HepG2 (cell line): ENCODE data around the gene IL1RAP. TPM values are rescaled to one million over a fixed set of nuclear protein-coding genes. Genes with fewer than 3 reads are reported as not detected.

Experiments
- ATAC-seq: fragments of 200-7000 bp; cut with Tn5 transposase; 3 replicates; pipeline ENCODE4 v1.9.1; 2020; ENCODE audit warnings: mild to moderate bottlenecking, moderate library complexity
- BruUV-seq: library from RNA; stranded (reverse); fragments of 400-500 nt; replicated peaks from 2 replicates; lab custom pipeline; 2021; lab: Mats Ljungman, UMichigan
- CTCF ChIA-PET: fragments of 300-600 bp; formaldehyde crosslinking; extraction: SDS; loops from one replicate; lab custom pipeline; 2021; ENCODE audit warnings: low total read pairs, inconsistent platforms, low intra/inter-chr PET ratio; lab: Yijun Ruan, JAX
- POLR2A ChIA-PET: fragments of 350-600 bp; sonication (Branson Sonifier 250); formaldehyde crosslinking; loops from one replicate; lab custom pipeline; 2020; ENCODE audit warnings: antibody characterized with exemption, inconsistent platforms; lab: Yijun Ruan, JAX
- DNase-seq: peaks from one replicate; pipeline ENCODE4 v3.0.0-alpha.2; 2015; ENCODE audit warnings: low spot score
- FAIRE-seq: peaks from 3 replicates; lab custom pipeline; 2011; peaks lifted over from hg19 to GRCh38; lab: Jason Lieb, UNC
- H2AFZ ChIP-seq: one replicate; pipeline ENCODE4 v1.6.1; 2011; ENCODE audit warnings: low read length, inconsistent platforms
- H3K27ac ChIP-seq: fragments of 300-600 bp; 3 replicates; pipeline ENCODE4 v1.8.0; 2011; ENCODE audit warnings: mixed run types, mild to moderate bottlenecking, mixed read lengths, low read length, inconsistent platforms; ENCODE audit not compliant: insufficient read depth; ENCODE audit errors: extremely low read length
- H3K27me3 ChIP-seq, 2 experiments: fragments of 200-600 bp in 1 of 2; 2 replicates in 1 of 2; 3 replicates in 1 of 2; pipeline versions ENCODE4 v1.6.0 to v1.8.0; 2011; ENCODE audit warnings: low read length in 2 of 2, mild to moderate bottlenecking in 2 of 2, moderate library complexity in 2 of 2, inconsistent platforms in 1 of 2; ENCODE audit not compliant: insufficient read depth in 2 of 2, control insufficient read depth in 1 of 2
- H3K36me3 ChIP-seq, 2 experiments: fragments of 200-600 bp in 1 of 2; replicated peaks in 1 of 2; 2 replicates in 1 of 2; 3 replicates in 1 of 2; pipeline versions ENCODE4 v1.5.1 to v1.8.0; 2011; ENCODE audit warnings: low read length in 2 of 2, inconsistent platforms in 1 of 2; ENCODE audit not compliant: insufficient read depth in 2 of 2, control insufficient read depth in 1 of 2
- H3K4me1 ChIP-seq: 2 replicates; pipeline ENCODE4 v1.5.1; 2012; ENCODE audit warnings: low read length, inconsistent platforms; ENCODE audit not compliant: insufficient read depth
- H3K4me2 ChIP-seq: 2 replicates; pipeline ENCODE4 v1.6.0; 2011; ENCODE audit warnings: low read depth, low read length, inconsistent platforms
- H3K4me3 ChIP-seq, 3 experiments: fragments of 200-600 bp in 1 of 3; sonication (generic), shearing (Covaris generic) in 1 of 3; replicated peaks in 1 of 3; 2 replicates each; pipeline ENCODE4 v1.5.1; 2011 to 2016; ENCODE audit warnings: low read length in 3 of 3, inconsistent platforms in 2 of 3, low read depth in 2 of 3, mild to moderate bottlenecking in 2 of 3, control low read depth in 1 of 3, mixed read lengths in 1 of 3; ENCODE audit not compliant: insufficient read depth in 1 of 3
- H3K79me2 ChIP-seq: one replicate; pipeline ENCODE4 v1.6.1; 2011; ENCODE audit warnings: low read length, inconsistent platforms; ENCODE audit not compliant: insufficient read depth
- H3K9ac ChIP-seq: 2 replicates; pipeline ENCODE4 v1.6.0; 2011; ENCODE audit warnings: mild to moderate bottlenecking, low read depth, low read length, inconsistent platforms; ENCODE audit not compliant: insufficient read depth
- H3K9me3 ChIP-seq: 2 replicates; pipeline ENCODE4 v1.5.1; 2012; ENCODE audit warnings: mild to moderate bottlenecking, low read length
- H4K20me1 ChIP-seq: 2 replicates; pipeline ENCODE4 v1.6.0; 2011; ENCODE audit warnings: inconsistent platforms, mild to moderate bottlenecking, low read length, moderate library complexity; ENCODE audit not compliant: insufficient read depth
- BCL3 ChIP-seq: sonication (generic); formaldehyde crosslinking; IDR thresholded peaks from 2 replicates; pipeline ENCODE4 v1.5.1; 2020; ENCODE audit warnings: mild to moderate bottlenecking, missing genetic modification reagents, moderate library complexity
- GABPA ChIP-seq, 2 experiments: IDR thresholded peaks; 2 replicates each; pipeline ENCODE4 v1.6.1; 2011 to 2016; ENCODE audit warnings: low read depth in 2 of 2, low read length in 1 of 2, missing biosample characterization in 1 of 2, missing genetic modification characterization in 1 of 2
- GTF3A ChIP-seq: sonication (generic); formaldehyde crosslinking; conservative IDR thresholded peaks from 2 replicates; pipeline ENCODE4 v1.4.0; 2020; ENCODE audit warnings: mild to moderate bottlenecking, missing genetic modification reagents
- MLX ChIP-seq: IDR thresholded peaks from 2 replicates; pipeline ENCODE4 v1.6.1; 2016
- NAIF1 ChIP-seq: sonication (generic); formaldehyde crosslinking; IDR thresholded peaks from 2 replicates; pipeline ENCODE4 v1.5.0; 2020; ENCODE audit warnings: mild to moderate bottlenecking, missing genetic modification reagents, borderline replicate concordance
- PBX3 ChIP-seq: sonication (generic); formaldehyde crosslinking; IDR thresholded peaks from 2 replicates; pipeline ENCODE4 v1.8.1; 2023; ENCODE audit warnings: missing genetic modification reagents, inconsistent platforms, borderline replicate concordance
- POGZ ChIP-seq: sonication (generic); formaldehyde crosslinking; IDR thresholded peaks from 2 replicates; pipeline ENCODE4 v1.4.0; 2020; ENCODE audit warnings: mild to moderate bottlenecking, missing genetic modification reagents
- REL ChIP-seq: sonication (generic); formaldehyde crosslinking; conservative IDR thresholded peaks from 2 replicates; pipeline ENCODE4 v1.8.0; 2022; ENCODE audit warnings: mild to moderate bottlenecking, missing genetic modification reagents, moderate library complexity
- SMARCC2 ChIP-seq: fragments of 450-650 bp; IDR thresholded peaks from 2 replicates; pipeline ENCODE4 v1.6.1; 2017; ENCODE audit warnings: antibody characterized with exemption, mild to moderate bottlenecking
- TBX3 ChIP-seq: fragments of 450-650 bp; IDR thresholded peaks from 2 replicates; pipeline ENCODE4 v1.6.1; 2017; ENCODE audit warnings: antibody characterized with exemption, mild to moderate bottlenecking, inconsistent platforms, borderline replicate concordance
- UBTF ChIP-seq: sonication (generic); formaldehyde crosslinking; IDR thresholded peaks from 2 replicates; pipeline ENCODE4 v1.4.0; 2020; ENCODE audit warnings: mild to moderate bottlenecking, missing genetic modification reagents
- ZBTB8A ChIP-seq: sonication (generic); formaldehyde crosslinking; IDR thresholded peaks from 2 replicates; pipeline ENCODE4 v1.4.0; 2020; ENCODE audit warnings: mild to moderate bottlenecking, low read depth, missing genetic modification reagents, borderline replicate concordance
- ZNF101 ChIP-seq: sonication (generic); formaldehyde crosslinking; IDR thresholded peaks from 2 replicates; pipeline ENCODE4 v1.4.0; 2020; ENCODE audit warnings: mild to moderate bottlenecking, low read depth, missing genetic modification reagents, borderline replicate concordance
- ZNF253 ChIP-seq: sonication (generic); formaldehyde crosslinking; IDR thresholded peaks from 2 replicates; pipeline ENCODE4 v1.8.0; 2022; ENCODE audit warnings: mild to moderate bottlenecking, missing genetic modification reagents, borderline replicate concordance
- ZNF263 ChIP-seq: sonication (generic); formaldehyde crosslinking; IDR thresholded peaks from 2 replicates; pipeline ENCODE4 v1.4.0; 2020; ENCODE audit warnings: missing genetic modification reagents
- ZNF3 ChIP-seq: IDR thresholded peaks from 2 replicates; pipeline ENCODE4 v1.7.0; 2017; ENCODE audit warnings: inconsistent platforms
- ZNF431 ChIP-seq: sonication (generic); formaldehyde crosslinking; IDR thresholded peaks from 2 replicates; pipeline ENCODE4 v1.9.0; 2022; ENCODE audit warnings: missing genetic modification reagents, low read depth, mild to moderate bottlenecking, borderline replicate concordance
- ZNF496 ChIP-seq: sonication (generic); formaldehyde crosslinking; IDR thresholded peaks from 2 replicates; pipeline ENCODE4 v1.8.1; 2023; ENCODE audit warnings: mild to moderate bottlenecking, moderate library complexity, missing genetic modification reagents; ENCODE audit not compliant: insufficient replicate concordance
- ZNF672 ChIP-seq: sonication (generic); formaldehyde crosslinking; IDR thresholded peaks from 2 replicates; pipeline ENCODE4 v1.8.1; 2022; ENCODE audit warnings: missing genetic modification reagents
- WGBS: methylation state at CpG from one replicate; pipeline ENCODE4 v1.1.6; 2017; ENCODE audit warnings: low lambda C conversion rate; 5-methylcytosine and 5-hydroxymethylcytosine counted together
- in situ Hi-C: cut with HindIII; loops from 2 replicates; pipeline ENCODE4 v1.10.0; 2017; ENCODE audit warnings: low pct_unique_long_range_greater_than_20kb; ENCODE audit not compliant: extremely low pct_ligation_motif_present
- intact Hi-C: fragments of 100-400 bp; cut with micrococcal nuclease; formaldehyde crosslinking; loops from one replicate; pipeline ENCODE4 v1.10.0; 2022; ENCODE audit not compliant: unreplicated experiment
- polyA plus RNA-seq, 8 experiments: library from polyadenylated mRNA; depleted of rRNA in 3 of 8; stranded (reverse) in 7 of 8; unstranded in 1 of 8; fragments of >200 nt; fragmentation: Illumina TruSeq in 4 of 8; extraction: Trizol in 4 of 8; gene quantifications; 2 replicates each; pipeline versions ENCODE4 v1.2.1 to v1.2.3, GENCODE V29; 2011 to 2016; ENCODE audit warnings: low read depth in 4 of 8, missing spikeins in 1 of 8, mixed read lengths in 1 of 8; ENCODE audit not compliant: insufficient read depth in 1 of 8
- total RNA-seq, 5 experiments: library from RNA; depleted of rRNA; stranded (reverse); fragments of >200 nt; fragmentation: Illumina TruSeq; extraction: Trizol; gene quantifications; 2 replicates each; pipeline ENCODE4 v1.2.3, GENCODE V29; 2016; ENCODE audit warnings: low read depth in 1 of 5

IL1RAP gene
- total and polyA plus RNA-seq, 2 of the 13 experiments (the other 11 are each of a cell fraction or from before 2014, with no cell fraction given) = 18.3 to 54.9 TPM

GRCh38 chr3:190581041-190581541, 67.2 kb downstream of the IL1RAP start:
- H2AFZ ChIP-seq = no peak overlapping the region
- H3K9ac ChIP-seq = no peak overlapping the region
- DNase-seq (no peak), ATAC-seq (no peak), FAIRE-seq (no peak)
- H3K27ac ChIP-seq = no peak overlapping the region
- WGBS = 99% methylated on average over 5 of the region's 5 CpGs
- BruUV-seq = no TSS peak
- peaks cover 42% of the 10 kb centered on the region for H3K4me1 ChIP-seq
- intact Hi-C loops (no loop called here), in situ Hi-C loops (no loop called here)
- ChIA-PET CTCF (no interaction called here), POLR2A (no interaction called here)
- TF ChIP-seq BCL3 = no peak
- no peak for TF ChIP-seq MLX (CRISPR knock-in tag)
- no peak for TF ChIP-seq ZNF672 (CRISPR knock-in tag)
- no peak for TF ChIP-seq REL (CRISPR knock-in tag)
- no peak for TF ChIP-seq ZNF3
- TF ChIP-seq ZNF263 (CRISPR knock-in tag) = no peak
- no peak for TF ChIP-seq TBX3
- no peak for TF ChIP-seq ZNF253
- TF ChIP-seq SMARCC2 = no peak
- no peak for TF ChIP-seq ZNF496 (CRISPR knock-in tag)
- TF ChIP-seq ZNF431 (CRISPR knock-in tag) = no peak
- no peak for TF ChIP-seq UBTF (CRISPR knock-in tag)
- no peak for TF ChIP-seq PBX3 (CRISPR knock-in tag)
- TF ChIP-seq NAIF1 = no peak
- TF ChIP-seq ZNF101 (CRISPR knock-in tag) = no peak
- TF ChIP-seq GTF3A (CRISPR knock-in tag) = no peak
- no peak for TF ChIP-seq ZBTB8A (CRISPR knock-in tag)
- no peak for TF ChIP-seq GABPA (IDR thresholded peaks at IDR 0.05; ENCODE audit: low read depth, low read length)
- no peak for TF ChIP-seq GABPA (CRISPR knock-in tag; IDR thresholded peaks at IDR 0.05; ENCODE audit: low read depth)
- no peak for TF ChIP-seq POGZ (CRISPR knock-in tag)
- H3K36me3 ChIP-seq = peaks cover 0 to 10% of the 10 kb centered on the region in 2 experiments; a peak in 2 of 5 replicates
- H4K20me1 ChIP-seq = 0 out of 2 replicates have a peak, but pooled peaks cover 3% of the 10 kb centered on the region
- H3K9me3 ChIP-seq = no peaks in the 10 kb centered on the region
- no peak overlapping the region for H3K4me3 ChIP-seq
- H3K27me3 ChIP-seq = no peaks in the 10 kb centered on the region
- no peak overlapping the region for H3K4me2 ChIP-seq
- no peaks in the 10 kb centered on the region for H3K79me2 ChIP-seq
